GM21367 (cell line): ENCODE measurements around the gene CLTCL1.
"Not testable (repeated sequence)": the region's sequence is repeated elsewhere in the genome, so short reads cannot be mapped to it uniquely, and the experiment has no call there.

Experiments used
- ATAC-seq: cut with Tn5 transposase; IDR thresholded peaks from one replicate; pipeline ENCODE4 v1.9.1; 2021; ENCODE audit not compliant: unreplicated experiment

The CLTCL1 gene

GRCh38 chr22:19291580-19292457 is at the start of gene CLTCL1:
CLTCL1 (minus strand) TSS chr22:19291719; CDS start chr22:19291641, 78 bp downstream.
- no peak for ATAC-seq

GRCh38 chr22:19337137-19337536 is 45.6 kb upstream of the CLTCL1 start:
- ATAC-seq = no peak

- no peak for ATAC-seq
These were observed 44.9 kb upstream of the CLTCL1 start for GRCh38 chr22:19336133-19337075.

- no peak for ATAC-seq
These were observed 40.5 kb upstream of the CLTCL1 start for GRCh38 chr22:19331975-19332374.

GRCh38 chr22:19331474-19331873 is 40.0 kb upstream of the CLTCL1 start:
- no peak for ATAC-seq

GRCh38 chr22:19330865-19331418 is 39.4 kb upstream of the CLTCL1 start:
- no peak for ATAC-seq

GRCh38 chr22:19330205-19330604 is 38.7 kb upstream of the CLTCL1 start:
- not testable (repeated sequence) for ATAC-seq

GRCh38 chr22:19329454-19329853 is 37.9 kb upstream of the CLTCL1 start:
- no peak for ATAC-seq

GRCh38 chr22:19325296-19325948 is 33.9 kb upstream of the CLTCL1 start:
- no peak for ATAC-seq

GRCh38 chr22:19323420-19323819 is 31.9 kb upstream of the CLTCL1 start:
- not testable (repeated sequence) for ATAC-seq

GRCh38 chr22:19321757-19322156 is 30.2 kb upstream of the CLTCL1 start:
- no peak for ATAC-seq

- ATAC-seq = not testable (repeated sequence)
These were observed 28.6 kb upstream of the CLTCL1 start for GRCh38 chr22:19320136-19320535.

GRCh38 chr22:19319281-19319680 is 27.8 kb upstream of the CLTCL1 start:
- no peak for ATAC-seq

- no peak for ATAC-seq
These were observed 26.3 kb upstream of the CLTCL1 start for GRCh38 chr22:19317865-19318264.

GRCh38 chr22:19307872-19308271 is 16.4 kb upstream of the CLTCL1 start:
- ATAC-seq = no peak

GRCh38 chr22:19306535-19306934 is 15.0 kb upstream of the CLTCL1 start:
- not testable (repeated sequence) for ATAC-seq

GRCh38 chr22:19304547-19304946 is 13.0 kb upstream of the CLTCL1 start:
- ATAC-seq = no peak

GRCh38 chr22:19303785-19304184 is 12.3 kb upstream of the CLTCL1 start:
- no peak for ATAC-seq

GRCh38 chr22:19295733-19296132 is 4.2 kb upstream of the CLTCL1 start:
- no peak for ATAC-seq

GRCh38 chr22:19292458-19293230 is 1.1 kb upstream of the CLTCL1 start:
- ATAC-seq = no peak
